Measurements from ENCODE around the gene THAP6. TPM values are rescaled to one million over a fixed set of nuclear protein-coding genes. Genes with fewer than 3 reads are reported as not detected.
A peak's percentile ranks its signal among the peaks of the same experiment; 100 is the strongest.

THAP6 gene
- total and polyA plus RNA-seq, 2 donors (not counting 3 experiments of a cell fraction or from before 2014, with no cell fraction given): 2.1 to 6.8 TPM

DNA sequence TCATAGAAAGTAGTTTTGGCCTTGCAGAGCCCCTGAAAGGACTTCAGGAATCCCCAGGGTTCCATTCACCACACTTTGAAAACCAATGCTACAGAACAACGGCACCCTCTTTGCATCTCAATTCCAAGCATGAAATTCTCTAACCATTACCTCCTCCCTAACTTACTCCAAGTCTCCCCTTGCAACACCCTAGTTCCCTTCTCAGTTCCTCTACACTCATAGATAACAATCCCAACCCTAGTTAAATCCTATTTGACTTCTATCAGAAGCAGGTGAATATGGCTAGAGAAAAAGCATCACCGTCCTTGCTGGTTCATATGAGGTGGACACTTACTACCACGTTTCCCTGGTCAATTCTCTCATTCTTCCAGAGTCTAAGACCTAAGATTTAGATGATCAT lies 2.4 kb upstream of the THAP6 start:
- peaks cover 0 to 2% of the 10 kb centered on the region in 2 experiments for H3K36me3 ChIP-seq (ENCODE audit: control insufficient read depth in 2 of 2, extremely low read depth in 1 of 2, insufficient read depth in 2 of 2, low read length in 2 of 2)
- TF ChIP-seq GATA2 (IDR thresholded peaks at IDR 0.05; ENCODE audit: insufficient read depth, insufficient read length, low read depth, low read length) (no peak), POLR2AphosphoS5 (IDR thresholded peaks at IDR 0.05; ENCODE audit: insufficient read depth, low read depth, low read length) (no peak), POLR2A (IDR thresholded peaks at IDR 0.05; ENCODE audit: low read depth, low read length) (no peak), FOS (IDR thresholded peaks at IDR 0.05; ENCODE audit: borderline replicate concordance, insufficient read depth, low read length) (no peak), JUN (IDR thresholded peaks at IDR 0.05; ENCODE audit: borderline replicate concordance, insufficient read depth, insufficient read length, low read depth) (no peak), CTCF (IDR thresholded peaks at IDR 0.05; ENCODE audit: extremely low read depth in 1 of 2, insufficient read depth in 1 of 2, low read depth in 1 of 2, low read length in 2 of 2) (no peak), MAX (IDR thresholded peaks at IDR 0.05; ENCODE audit: insufficient read depth, insufficient read length) (no peak), MYC (IDR thresholded peaks at IDR 0.05; ENCODE audit: low read depth, low read length) (no peak), EZH2 (IDR thresholded peaks at IDR 0.05; ENCODE audit: borderline replicate concordance, low read depth, low read length, severe bottlenecking) (no peak)
- intact Hi-C loops (cut with micrococcal nuclease) (loop anchor here (2.0 to 10.0 kb wide), 2 partner anchors 17 to 887 kb away; no protein-coding TSS in a partner anchor), dilution Hi-C loops (cut with MboI; ENCODE audit: extremely low pct_ligation_motif_present, low sequenced_read_pairs) (no loop called here)
- H3K9me1 ChIP-seq (replicated peaks; ENCODE audit: control insufficient read depth, extremely low read depth, insufficient read depth, low read length): no peaks in the 10 kb centered on the region
- H3K9me3 ChIP-seq (replicated peaks; ENCODE audit: control insufficient read depth, insufficient read depth, low read length): no peaks in the 10 kb centered on the region
- H3K4me1 ChIP-seq (ENCODE audit: control insufficient read depth, extremely low read depth, insufficient read depth, low read length): peaks cover 35% of the 10 kb centered on the region
- peaks cover 5% of the 10 kb centered on the region for H4K20me1 ChIP-seq (replicated peaks; ENCODE audit: control insufficient read depth, extremely low read depth, insufficient read depth, low read length)
- peak overlapping the region in 2 of 3 experiments; percentile 9 to 94 for H3K4me3 ChIP-seq (replicated peaks in 1 of 3; ENCODE audit: insufficient read depth in 1 of 3, low read depth in 1 of 3, low read length in 3 of 3)
- no peak overlapping the region for H2AFZ ChIP-seq (ENCODE audit: low read depth, low read length)
- no peaks in the 10 kb centered on the region for H3K27me3 ChIP-seq (ENCODE audit: control insufficient read depth in 2 of 2, insufficient read depth in 2 of 2, low read length in 2 of 2)
- H3K79me2 ChIP-seq (ENCODE audit: control insufficient read depth, insufficient read depth, low read length): peaks cover 54% of the 10 kb centered on the region
- peak overlapping the region; percentile 72 for H3K27ac ChIP-seq (ENCODE audit: insufficient read depth, low read depth, low read length)
- peak overlapping the region; percentile 22 for H3K9ac ChIP-seq (replicated peaks; ENCODE audit: extremely low read depth, insufficient read depth, low read length)
- CTCF ChIA-PET: no interaction called here
- POLR2A ChIA-PET: interaction anchor here (0.7 kb wide), 1 partner anchor 380 kb away, joined by 5 read pairs; no protein-coding TSS in a partner anchor
- H3K4me2 ChIP-seq (ENCODE audit: insufficient read depth, low read length): peak overlapping the region; percentile 80
- DNase-seq (ENCODE audit: low read depth, low spot score) (no peak), FAIRE-seq (no peak)
- BruUV-seq (replicated peaks): no TSS peak

Measured in endothelial cell of umbilical vein (primary cell).